ENCODE measurements around the gene RASAL1.

Gene RASAL1

GRCh38 chr12:113077057-113077858 is 58.3 kb downstream of the RASAL1 start:
- ChIA-PET POLR2A (no interaction called here), CTCF (no interaction called here)
- no peak for DNase-seq (ENCODE audit: extremely low spot score)

GRCh38 chr12:113075137-113075683 is 60.4 kb downstream of the RASAL1 start:
- POLR2A ChIA-PET = no interaction called here
- CTCF ChIA-PET = no interaction called here
- TF ChIP-seq PKNOX1 (IDR thresholded peaks at IDR 0.05) = no peak
- TF ChIP-seq L3MBTL2 (conservative IDR thresholded peaks at IDR 0.05) = no peak
- no peak for TF ChIP-seq BHLHE40 (IDR thresholded peaks at IDR 0.05; ENCODE audit: borderline replicate concordance)
- no peak for TF ChIP-seq FOXK2 (IDR thresholded peaks at IDR 0.05)
- TF ChIP-seq NFRKB (IDR thresholded peaks at IDR 0.05) = no peak
- no peak for TF ChIP-seq SUZ12 (IDR thresholded peaks at IDR 0.05)
- no peak for TF ChIP-seq ELF4 (IDR thresholded peaks at IDR 0.05)
- no peak for TF ChIP-seq FOXM1 (IDR thresholded peaks at IDR 0.05; ENCODE audit: borderline replicate concordance)
- TF ChIP-seq FOXA1 (IDR thresholded peaks at IDR 0.05) = no peak
- TF ChIP-seq CTBP1 (IDR thresholded peaks at IDR 0.05; ENCODE audit: borderline replicate concordance) = no peak
- no peak for TF ChIP-seq TARDBP (IDR thresholded peaks at IDR 0.05)
- TF ChIP-seq HDGF (IDR thresholded peaks at IDR 0.05; ENCODE audit: borderline replicate concordance) = no peak
- no peak for TF ChIP-seq SP1 (IDR thresholded peaks at IDR 0.05)
- TF ChIP-seq LEF1 (IDR thresholded peaks at IDR 0.05; ENCODE audit: borderline replicate concordance) = no peak
- TF ChIP-seq ZNF384 (IDR thresholded peaks at IDR 0.05) = no peak
- no peak for TF ChIP-seq ARNT (IDR thresholded peaks at IDR 0.05)
- no peak for DNase-seq (ENCODE audit: extremely low spot score)

More at GRCh38 chr12:113077057-113077858, 58.3 kb downstream of the RASAL1 start:
- TF ChIP-seq SP1 (IDR thresholded peaks at IDR 0.05) (no peak), L3MBTL2 (conservative IDR thresholded peaks at IDR 0.05) (no peak), FOXK2 (IDR thresholded peaks at IDR 0.05) (no peak), CTBP1 (IDR thresholded peaks at IDR 0.05; ENCODE audit: borderline replicate concordance) (no peak), NFRKB (IDR thresholded peaks at IDR 0.05) (no peak), ZNF384 (IDR thresholded peaks at IDR 0.05) (no peak), HDGF (IDR thresholded peaks at IDR 0.05; ENCODE audit: borderline replicate concordance) (no peak), LEF1 (IDR thresholded peaks at IDR 0.05; ENCODE audit: borderline replicate concordance) (no peak), ARNT (IDR thresholded peaks at IDR 0.05) (no peak), ELF4 (IDR thresholded peaks at IDR 0.05) (no peak), SUZ12 (IDR thresholded peaks at IDR 0.05) (no peak), FOXM1 (IDR thresholded peaks at IDR 0.05; ENCODE audit: borderline replicate concordance) (no peak), PKNOX1 (IDR thresholded peaks at IDR 0.05) (no peak), FOXA1 (IDR thresholded peaks at IDR 0.05) (no peak), TARDBP (IDR thresholded peaks at IDR 0.05) (no peak), BHLHE40 (IDR thresholded peaks at IDR 0.05; ENCODE audit: borderline replicate concordance) (no peak)

- ChIA-PET CTCF (no interaction called here), POLR2A (no interaction called here)
- DNase-seq (ENCODE audit: extremely low spot score) = no peak
- TF ChIP-seq HDGF (IDR thresholded peaks at IDR 0.05; ENCODE audit: borderline replicate concordance) (no peak), FOXA1 (IDR thresholded peaks at IDR 0.05) (no peak), BHLHE40 (IDR thresholded peaks at IDR 0.05; ENCODE audit: borderline replicate concordance) (no peak), TARDBP (IDR thresholded peaks at IDR 0.05) (no peak), FOXM1 (IDR thresholded peaks at IDR 0.05; ENCODE audit: borderline replicate concordance) (no peak), FOXK2 (IDR thresholded peaks at IDR 0.05) (no peak), NFRKB (IDR thresholded peaks at IDR 0.05) (no peak), ELF4 (IDR thresholded peaks at IDR 0.05) (no peak), CTBP1 (IDR thresholded peaks at IDR 0.05; ENCODE audit: borderline replicate concordance) (no peak), L3MBTL2 (conservative IDR thresholded peaks at IDR 0.05) (no peak), SUZ12 (IDR thresholded peaks at IDR 0.05) (no peak)
Observed at GRCh38 chr12:113073586-113073985, 62.0 kb downstream of the RASAL1 start.

- no peak for DNase-seq (ENCODE audit: extremely low spot score)
- CTCF ChIA-PET = interaction anchor here (0.6 kb wide), 1 partner anchor 13 kb away, joined by 5 read pairs; no protein-coding TSS in a partner anchor
- POLR2A ChIA-PET = no interaction called here
- TF ChIP-seq BHLHE40 (IDR thresholded peaks at IDR 0.05; ENCODE audit: borderline replicate concordance) = no peak
- no peak for TF ChIP-seq PKNOX1 (IDR thresholded peaks at IDR 0.05)
- no peak for TF ChIP-seq CTBP1 (IDR thresholded peaks at IDR 0.05; ENCODE audit: borderline replicate concordance)
- no peak for TF ChIP-seq ARNT (IDR thresholded peaks at IDR 0.05)
- no peak for TF ChIP-seq FOXK2 (IDR thresholded peaks at IDR 0.05)
- no peak for TF ChIP-seq SP1 (IDR thresholded peaks at IDR 0.05)
- TF ChIP-seq ELF4 (IDR thresholded peaks at IDR 0.05) = no peak
- TF ChIP-seq NFRKB (IDR thresholded peaks at IDR 0.05) = no peak
Observed at GRCh38 chr12:113072136-113072535, 63.4 kb downstream of the RASAL1 start.

- no peak for DNase-seq (ENCODE audit: extremely low spot score)
- ChIA-PET CTCF (no interaction called here), POLR2A (interaction anchor here (1.5 kb wide), 1 partner anchor 9 kb away, joined by 4 read pairs; no protein-coding TSS in a partner anchor)
- no peak for TF ChIP-seq FOXK2 (IDR thresholded peaks at IDR 0.05)
- no peak for TF ChIP-seq ZNF384 (IDR thresholded peaks at IDR 0.05)
- TF ChIP-seq ARNT (IDR thresholded peaks at IDR 0.05) = no peak
- TF ChIP-seq NFRKB (IDR thresholded peaks at IDR 0.05) = no peak
- no peak for TF ChIP-seq HDGF (IDR thresholded peaks at IDR 0.05; ENCODE audit: borderline replicate concordance)
- TF ChIP-seq SP1 (IDR thresholded peaks at IDR 0.05) = no peak
- TF ChIP-seq FOXM1 (IDR thresholded peaks at IDR 0.05; ENCODE audit: borderline replicate concordance) = no peak
- TF ChIP-seq SUZ12 (IDR thresholded peaks at IDR 0.05) = no peak
- TF ChIP-seq PKNOX1 (IDR thresholded peaks at IDR 0.05) = no peak
- no peak for TF ChIP-seq FOXA1 (IDR thresholded peaks at IDR 0.05)
- TF ChIP-seq L3MBTL2 (conservative IDR thresholded peaks at IDR 0.05) = no peak
- no peak for TF ChIP-seq ELF4 (IDR thresholded peaks at IDR 0.05)
- TF ChIP-seq BHLHE40 (IDR thresholded peaks at IDR 0.05; ENCODE audit: borderline replicate concordance) = no peak
- TF ChIP-seq CTBP1 (IDR thresholded peaks at IDR 0.05; ENCODE audit: borderline replicate concordance) = no peak
- no peak for TF ChIP-seq LEF1 (IDR thresholded peaks at IDR 0.05; ENCODE audit: borderline replicate concordance)
Observed at GRCh38 chr12:113071135-113072112, 64.1 kb downstream of the RASAL1 start.

Data from HEK293T (cell line).